IMR-90 (cell line): ENCODE data around the gene ZFYVE26. TPM values are rescaled to one million over a fixed set of nuclear protein-coding genes. Genes with fewer than 3 reads are reported as not detected.

Source experiments
- ATAC-seq: fragments of 200-7000 bp; cut with Tn5 transposase; 2 replicates; pipeline ENCODE4 v1.9.1; 2020; ENCODE audit warnings: low read depth, mild to moderate bottlenecking, moderate library complexity
- BruUV-seq: library from RNA; stranded (reverse); fragments of 400-500 nt; replicated peaks from 2 replicates; lab custom pipeline; 2021; lab: Mats Ljungman, UMichigan
- CTCF ChIA-PET: fragments of 300-600 bp; formaldehyde crosslinking; extraction: SDS; loops from one replicate; lab custom pipeline; 2021; ENCODE audit warnings: antibody characterized with exemption; lab: Yijun Ruan, JAX
- POLR2A ChIA-PET: fragments of 300-600 bp; sonication (Branson Sonifier 250); formaldehyde crosslinking; loops from one replicate; lab custom pipeline; 2022; ENCODE audit warnings: antibody characterized with exemption; ENCODE audit not compliant: unreplicated experiment; lab: Charles Lee
- DNase-seq: peaks from one replicate; pipeline ENCODE4 v3.0.0; 2013
- H2AFZ ChIP-seq: replicated peaks from 2 replicates; pipeline ENCODE3; 2013; ENCODE audit warnings: low read length, mild to moderate bottlenecking; ENCODE audit not compliant: poor library complexity
- H2AK5ac ChIP-seq: 2 replicates; pipeline ENCODE4 v1.6.1; 2013; ENCODE audit warnings: low read depth, low read length, inconsistent platforms
- H2AK9ac ChIP-seq: replicated peaks from 2 replicates; pipeline ENCODE3; 2013; ENCODE audit warnings: mild to moderate bottlenecking, low read depth, low read length, moderate library complexity; ENCODE audit not compliant: poor library complexity
- H2BK120ac ChIP-seq: 2 replicates; pipeline ENCODE4 v1.6.1; 2013; ENCODE audit warnings: low read depth, low read length, inconsistent platforms
- H2BK15ac ChIP-seq: 3 replicates; pipeline ENCODE4 v1.6.1; 2013; ENCODE audit warnings: low read depth, low read length, inconsistent platforms
- H2BK20ac ChIP-seq: 2 replicates; pipeline ENCODE4 v1.6.1; 2013; ENCODE audit warnings: low read depth, mild to moderate bottlenecking, inconsistent platforms, low read length, moderate library complexity
- H2BK5ac ChIP-seq: 2 replicates; pipeline ENCODE4 v1.6.1; 2013; ENCODE audit warnings: mild to moderate bottlenecking, low read depth, low read length, inconsistent platforms; ENCODE audit not compliant: poor library complexity, severe bottlenecking
- H3K14ac ChIP-seq: replicated peaks from 2 replicates; pipeline ENCODE4 v1.6.1; 2013; ENCODE audit warnings: low read depth, low read length, inconsistent platforms
- H3K18ac ChIP-seq: 2 replicates; pipeline ENCODE4 v1.6.1; 2013; ENCODE audit warnings: low read depth, low read length, control low read depth
- H3K23ac ChIP-seq: 2 replicates; pipeline ENCODE4 v1.6.1; 2013; ENCODE audit warnings: low read depth, low read length, inconsistent platforms
- H3K27ac ChIP-seq: 2 replicates; pipeline ENCODE4 v1.5.1; 2013; ENCODE audit warnings: mild to moderate bottlenecking, control low read depth, low read length; ENCODE audit not compliant: insufficient read depth
- H3K27me3 ChIP-seq: 2 replicates; pipeline ENCODE4 v1.6.1; 2013; ENCODE audit warnings: low read length; ENCODE audit not compliant: control insufficient read depth, insufficient read depth
- H3K36me3 ChIP-seq: 2 replicates; pipeline ENCODE4 v1.6.1; 2013; ENCODE audit warnings: low read length, mixed read lengths; ENCODE audit not compliant: control insufficient read depth, insufficient read depth
- H3K4ac ChIP-seq: 2 replicates; pipeline ENCODE4 v1.6.1; 2013; ENCODE audit warnings: low read depth, low read length, inconsistent platforms
- H3K4me1 ChIP-seq: 2 replicates; pipeline ENCODE4 v1.6.1; 2013; ENCODE audit warnings: low read length, mixed read lengths; ENCODE audit not compliant: control insufficient read depth, insufficient read depth
- H3K4me2 ChIP-seq: 2 replicates; pipeline ENCODE4 v1.6.1; 2013; ENCODE audit warnings: low read depth, mild to moderate bottlenecking, control low read depth, low read length, moderate library complexity
- H3K4me3 ChIP-seq: 2 replicates; pipeline ENCODE4 v1.5.1; 2013; ENCODE audit warnings: low read depth, mild to moderate bottlenecking, control low read depth, low read length, moderate library complexity; ENCODE audit not compliant: insufficient read depth
- H3K56ac ChIP-seq: 2 replicates; pipeline ENCODE4 v1.6.1; 2013; ENCODE audit warnings: low read length, inconsistent platforms; ENCODE audit not compliant: insufficient read depth; ENCODE audit errors: extremely low read depth
- H3K79me1 ChIP-seq, 2 experiments: 2 replicates each; pipeline ENCODE4 v1.6.1; 2013; ENCODE audit warnings: low read length in 2 of 2, inconsistent platforms in 1 of 2, low read depth in 1 of 2
- H3K9ac ChIP-seq: 2 replicates; pipeline ENCODE4 v1.6.1; 2013; ENCODE audit warnings: low read depth, low read length, control low read depth
- H3K9me1 ChIP-seq: 2 replicates; pipeline ENCODE4 v1.6.1; 2013; ENCODE audit warnings: low read length, inconsistent platforms; ENCODE audit not compliant: insufficient read depth
- H3K9me3 ChIP-seq: 2 replicates; pipeline ENCODE4 v1.6.1; 2013; ENCODE audit warnings: low read length; ENCODE audit not compliant: control insufficient read depth, insufficient read depth
- H4K20me1 ChIP-seq: 2 replicates; pipeline ENCODE4 v1.6.1; 2013; ENCODE audit warnings: low read length, inconsistent platforms; ENCODE audit not compliant: insufficient read depth
- H4K5ac ChIP-seq: 2 replicates; pipeline ENCODE4 v1.6.1; 2013; ENCODE audit warnings: mild to moderate bottlenecking, low read depth, low read length, control low read depth
- H4K8ac ChIP-seq, 2 experiments: 2 replicates each; pipeline ENCODE4 v1.6.1; 2013; ENCODE audit warnings: low read depth in 2 of 2, low read length in 2 of 2, control low read depth in 1 of 2, inconsistent platforms in 1 of 2
- H4K91ac ChIP-seq: 2 replicates; pipeline ENCODE4 v1.6.1; 2013; ENCODE audit warnings: low read depth, low read length, inconsistent platforms; ENCODE audit not compliant: insufficient read depth
- CEBPB ChIP-seq: IDR thresholded peaks from 2 replicates; pipeline ENCODE4 v1.6.1; 2012; ENCODE audit warnings: low read depth, low read length, improper control_type of control experiment
- CTCF ChIP-seq: conservative IDR thresholded peaks from 2 replicates; pipeline ENCODE4 v1.5.1; 2012; ENCODE audit warnings: mild to moderate bottlenecking, low read depth, low read length, improper control_type of control experiment
- MXI1 ChIP-seq: IDR thresholded peaks from 2 replicates; pipeline ENCODE4 v1.6.1; 2012; ENCODE audit warnings: low read depth, mild to moderate bottlenecking, low read length, moderate library complexity, borderline replicate concordance
- POLR2A ChIP-seq: IDR thresholded peaks from 2 replicates; pipeline ENCODE4 v1.6.1; 2012; ENCODE audit warnings: mild to moderate bottlenecking, low read depth, low read length
- WGBS, 2 experiments: methylation state at CpG; one replicate each; pipeline versions ENCODE4 v1.1.5 to v1.1.7; 2013; ENCODE audit warnings: missing lambda C conversion rate in 2 of 2; ENCODE audit not compliant: insufficient read length in 1 of 2; ENCODE audit errors: extremely low coverage in 2 of 2; 5-methylcytosine and 5-hydroxymethylcytosine counted together
- dilution Hi-C: fragments of 300-500 bp; cut with HindIII; formaldehyde crosslinking; loops from one replicate; pipeline ENCODE4 v1.14.3; 2018; ENCODE audit warnings: low sequenced_read_pairs; ENCODE audit not compliant: unreplicated experiment
- in situ Hi-C: fragments of 300-500 bp; cut with MboI; formaldehyde crosslinking; loops from 3 replicates; pipeline ENCODE4 v1.14.3; 2019; ENCODE audit warnings: low sequenced_read_pairs, inconsistent platforms, mixed read lengths
- intact Hi-C: fragments of 100-400 bp; cut with micrococcal nuclease; formaldehyde crosslinking; loops from 2 replicates; pipeline ENCODE4 v1.10.0; 2022
- polyA plus RNA-seq, 3 experiments: library from polyadenylated mRNA; depleted of rRNA; stranded (reverse); fragments of >200 nt; gene quantifications; 2 replicates each; pipeline ENCODE4 v1.2.3, GENCODE V29; 2012; ENCODE audit warnings: low replicate concordance in 1 of 3
- total RNA-seq: library from RNA; depleted of rRNA; stranded (reverse); fragments of >200 nt; gene quantifications from 2 replicates; pipeline ENCODE4 v1.2.3, GENCODE V29; 2012

ZFYVE26 gene
- total and polyA plus RNA-seq, 2 of the 4 experiments (the other 2 are of a cell fraction), result 6.0 to 11.1 TPM

DNA sequence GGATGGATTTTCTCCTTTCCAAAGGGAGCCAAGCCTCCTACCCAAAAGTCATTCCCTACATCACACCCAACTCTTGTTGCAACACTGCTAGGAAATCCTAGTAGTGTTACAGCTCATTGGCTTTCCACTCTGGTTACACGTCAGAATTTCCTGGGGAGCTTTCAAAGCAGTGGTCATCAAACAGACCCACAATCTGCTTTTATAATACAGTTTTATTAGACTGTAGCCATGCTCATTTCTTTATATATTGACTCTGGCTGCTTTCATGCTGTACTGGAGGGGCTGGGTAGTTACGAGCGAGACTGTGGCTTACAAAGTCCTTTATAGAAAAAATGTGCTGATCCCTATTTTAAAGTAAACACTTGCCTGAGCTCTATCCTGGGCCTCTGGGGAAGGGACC, 34.3 kb downstream of the ZFYVE26 start:
- Histone ChIP-seq H2BK20ac (no peak overlapping the region), H3K14ac (no peak overlapping the region), H3K9me3 (no peaks in the 10 kb centered on the region), H3K4ac (no peak overlapping the region), H4K5ac (no peak overlapping the region), H4K8ac (no peak overlapping the region), H3K27ac (no peak overlapping the region), H3K9ac (no peak overlapping the region), H3K27me3 (no peaks in the 10 kb centered on the region), H2BK5ac (no peak overlapping the region), H3K4me2 (no peak overlapping the region), H2AK5ac (no peak overlapping the region), H2AK9ac (no peak overlapping the region), H3K9me1 (no peaks in the 10 kb centered on the region), H2AFZ (no peak overlapping the region), H3K36me3 (peaks cover 52% of the 10 kb centered on the region), H4K91ac (no peak overlapping the region), H4K20me1 (no peaks in the 10 kb centered on the region), H3K4me3 (no peak overlapping the region), H3K56ac (no peak overlapping the region), H2BK15ac (no peak overlapping the region), H3K23ac (no peak overlapping the region), H3K4me1 (no peaks in the 10 kb centered on the region), H3K18ac (no peak overlapping the region), H3K79me1 (no peaks in the 10 kb centered on the region), H2BK120ac (no peak overlapping the region)
- ChIA-PET CTCF (no interaction called here), POLR2A (no interaction called here)
- TF ChIP-seq CEBPB, result no peak
- TF ChIP-seq MXI1, result no peak
- no peak for TF ChIP-seq POLR2A
- TF ChIP-seq CTCF, result no peak
- BruUV-seq, result no TSS peak
- dilution Hi-C loops, result no loop called here
- intact Hi-C loops, result no loop called here
- WGBS, 2 experiments, result no CpG with 5 or more reads among the region's 3 CpGs
- ATAC-seq, result no peak
- no peak for DNase-seq
- in situ Hi-C loops, result no loop called here
